MM.1S (cell line): ENCODE measurements around the gene OAF.

ENCODE experiments used
- DNase-seq: peaks from one replicate; pipeline ENCODE4 v3.0.0-alpha.2; 2015
- H2AFZ ChIP-seq: fragments of 300-600 bp; sonication (generic); 2 replicates; pipeline ENCODE4 v1.6.0; 2016; ENCODE audit warnings: antibody characterized with exemption, low read length
- H3F3A ChIP-seq: fragments of 300-600 bp; sonication (generic); 2 replicates; pipeline ENCODE4 v1.6.1; 2016; ENCODE audit warnings: mild to moderate bottlenecking, antibody characterized with exemption, low read length, moderate library complexity, mixed read lengths; ENCODE audit not compliant: insufficient read depth
- H3K27ac ChIP-seq: fragments of 300-600 bp; sonication (generic); 2 replicates; pipeline ENCODE4 v1.5.1; 2016; ENCODE audit warnings: mild to moderate bottlenecking, low read length
- H3K27me3 ChIP-seq: fragments of 300-600 bp; sonication (generic); replicated peaks from 2 replicates; pipeline ENCODE4 v1.6.0; 2016; ENCODE audit warnings: low read length; ENCODE audit not compliant: insufficient read depth
- H3K36me3 ChIP-seq: fragments of 300-600 bp; sonication (generic); replicated peaks from 2 replicates; pipeline ENCODE4 v1.6.1; 2016; ENCODE audit warnings: mild to moderate bottlenecking, low read length, mixed read lengths; ENCODE audit not compliant: insufficient read depth
- H3K4me1 ChIP-seq: fragments of 300-600 bp; sonication (generic); 2 replicates; pipeline ENCODE4 v1.6.1; 2016; ENCODE audit warnings: low read length, mixed read lengths
- H3K4me2 ChIP-seq: fragments of 300-600 bp; sonication (generic); 2 replicates; pipeline ENCODE4 v1.6.0; 2016; ENCODE audit warnings: low read depth, low read length
- H3K4me3 ChIP-seq: fragments of 300-600 bp; sonication (generic); 2 replicates; pipeline ENCODE4 v1.5.1; 2016; ENCODE audit warnings: low read length, mixed read lengths
- H3K79me2 ChIP-seq: fragments of 300-600 bp; sonication (generic); 2 replicates; pipeline ENCODE4 v1.6.1; 2016; ENCODE audit warnings: mixed run types, low read length, mixed read lengths
- H3K9ac ChIP-seq: fragments of 300-600 bp; sonication (generic); 2 replicates; pipeline ENCODE4 v1.6.1; 2016; ENCODE audit warnings: low read length, mixed read lengths
- H3K9me2 ChIP-seq: fragments of 300-600 bp; sonication (generic); replicated peaks from 2 replicates; pipeline ENCODE4 v1.6.1; 2016; ENCODE audit warnings: mild to moderate bottlenecking, low read length, mixed read lengths; ENCODE audit not compliant: insufficient read depth
- H3K9me3 ChIP-seq: fragments of 300-600 bp; sonication (generic); replicated peaks from 2 replicates; pipeline ENCODE4 v1.6.1; 2016; ENCODE audit warnings: mild to moderate bottlenecking, low read length, mixed read lengths; ENCODE audit not compliant: insufficient read depth
- H4K20me1 ChIP-seq: fragments of 300-600 bp; sonication (generic); 2 replicates; pipeline ENCODE4 v1.6.1; 2016; ENCODE audit warnings: mild to moderate bottlenecking, low read length, moderate library complexity, mixed read lengths; ENCODE audit not compliant: insufficient read depth
- CTCF ChIP-seq: fragments of 300-600 bp; sonication (generic); IDR thresholded peaks from 2 replicates; pipeline ENCODE4 v1.5.1; 2016; ENCODE audit warnings: antibody characterized with exemption, low read length, mixed read lengths
- EZH2 ChIP-seq: fragments of 300-600 bp; sonication (generic); optimal IDR thresholded peaks from 2 replicates; pipeline ENCODE3; 2017; ENCODE audit warnings: low read depth, mild to moderate bottlenecking, antibody characterized with exemption, low read length, mixed read lengths
- EZH2phosphoT487 ChIP-seq: fragments of 300-600 bp; sonication (generic); IDR thresholded peaks from 2 replicates; pipeline ENCODE4 v1.6.1; 2018; ENCODE audit warnings: antibody characterized with exemption, low read length

Gene OAF

GRCh38 chr11:120199613-120200012, 11.2 kb upstream of the OAF start:
- Histone ChIP-seq H3K36me3 (no peaks in the 10 kb centered on the region), H3K4me1 (no peaks in the 10 kb centered on the region), H3F3A (no peaks in the 10 kb centered on the region), H3K4me3 (no peak overlapping the region), H3K9me3 (no peaks in the 10 kb centered on the region), H3K79me2 (no peaks in the 10 kb centered on the region), H3K27ac (no peak overlapping the region), H4K20me1 (no peaks in the 10 kb centered on the region), H3K9ac (no peak overlapping the region), H3K9me2 (no peaks in the 10 kb centered on the region), H3K27me3 (no peaks in the 10 kb centered on the region), H2AFZ (no peak overlapping the region), H3K4me2 (no peak overlapping the region)
- no peak for DNase-seq
- no peak for TF ChIP-seq EZH2phosphoT487
- no peak for TF ChIP-seq EZH2
- TF ChIP-seq CTCF, result no peak

GRCh38 chr11:120200677-120201076, 10.2 kb upstream of the OAF start:
- DNase-seq, result no peak
- Histone ChIP-seq H3K9me3 (no peaks in the 10 kb centered on the region), H4K20me1 (no peaks in the 10 kb centered on the region), H3K4me2 (no peak overlapping the region), H3F3A (no peaks in the 10 kb centered on the region), H2AFZ (no peak overlapping the region), H3K9me2 (no peaks in the 10 kb centered on the region), H3K36me3 (no peaks in the 10 kb centered on the region), H3K27me3 (no peaks in the 10 kb centered on the region), H3K4me1 (no peaks in the 10 kb centered on the region), H3K4me3 (no peak overlapping the region), H3K9ac (no peak overlapping the region), H3K79me2 (no peaks in the 10 kb centered on the region), H3K27ac (no peak overlapping the region)
- TF ChIP-seq EZH2phosphoT487, result no peak
- no peak for TF ChIP-seq CTCF

- Histone ChIP-seq H3K4me3 (no peak overlapping the region), H3K79me2 (no peaks in the 10 kb centered on the region), H3K4me1 (no peaks in the 10 kb centered on the region), H3K27me3 (no peaks in the 10 kb centered on the region), H4K20me1 (no peaks in the 10 kb centered on the region), H3K9ac (no peak overlapping the region), H3K9me3 (no peaks in the 10 kb centered on the region), H3K27ac (no peak overlapping the region), H2AFZ (no peak overlapping the region), H3K9me2 (no peaks in the 10 kb centered on the region), H3K4me2 (no peak overlapping the region), H3F3A (no peaks in the 10 kb centered on the region), H3K36me3 (no peaks in the 10 kb centered on the region)
- TF ChIP-seq CTCF, result no peak
- TF ChIP-seq EZH2, result no peak
- TF ChIP-seq EZH2phosphoT487, result no peak
- no peak for DNase-seq
Measured at GRCh38 chr11:120201653-120202052, 9.2 kb upstream of the OAF start.

- Histone ChIP-seq H3F3A (no peaks in the 10 kb centered on the region), H3K36me3 (no peaks in the 10 kb centered on the region), H2AFZ (no peak overlapping the region), H3K9me3 (no peaks in the 10 kb centered on the region), H3K4me2 (no peak overlapping the region), H3K9ac (no peak overlapping the region), H3K27ac (no peak overlapping the region), H3K27me3 (no peaks in the 10 kb centered on the region; the same call in 1 of the 2 replicates), H3K9me2 (no peaks in the 10 kb centered on the region), H4K20me1 (no peaks in the 10 kb centered on the region), H3K79me2 (no peaks in the 10 kb centered on the region), H3K4me1 (no peaks in the 10 kb centered on the region), H3K4me3 (no peak overlapping the region)
- DNase-seq, result no peak
- TF ChIP-seq CTCF, result no peak
- TF ChIP-seq EZH2phosphoT487, result no peak
- no peak for TF ChIP-seq EZH2
Measured at GRCh38 chr11:120203626-120204025, 7.2 kb upstream of the OAF start.
